ENCODE results near the gene SLX9.

SLX9 gene

GRCh38 chr21:44896561-44897286 lies 43.1 kb upstream of the SLX9 start:
- no peak overlapping the region for H3K9ac ChIP-seq (ENCODE audit: low read length)
- peaks cover 3% of the 10 kb centered on the region for H3K36me3 ChIP-seq (ENCODE audit: insufficient read depth, low read length)
- H3K4me1 ChIP-seq (ENCODE audit: insufficient read depth, low read length), result no peaks in the 10 kb centered on the region
- H3K27ac ChIP-seq (ENCODE audit: low read depth, low read length), result no peak overlapping the region
- H3K9me3 ChIP-seq (ENCODE audit: low read length), result no peaks in the 10 kb centered on the region
- no peak overlapping the region for H3K4me3 ChIP-seq (ENCODE audit: low read depth in 1 of 2, low read length in 2 of 2)
- peaks cover 0 to 3% of the 10 kb centered on the region in 2 donors for H3K27me3 ChIP-seq (ENCODE audit: control insufficient read depth in 1 of 2, insufficient read depth in 2 of 2, low read length in 2 of 2)

- Histone ChIP-seq H3K27ac (ENCODE audit: low read depth, low read length) (no peak overlapping the region), H3K36me3 (ENCODE audit: insufficient read depth, low read length) (peaks cover 7% of the 10 kb centered on the region)
Observed at GRCh38 chr21:44897326-44898010, 42.4 kb upstream of the SLX9 start.

GRCh38 chr21:44898011-44898488 lies 41.8 kb upstream of the SLX9 start:
- Histone ChIP-seq H3K9ac (ENCODE audit: low read length) (no peak overlapping the region), H3K4me3 (ENCODE audit: low read depth in 1 of 2, low read length in 2 of 2) (no peak overlapping the region), H3K9me3 (ENCODE audit: low read length) (no peaks in the 10 kb centered on the region), H3K27me3 (ENCODE audit: control insufficient read depth in 1 of 2, insufficient read depth in 2 of 2, low read length in 2 of 2) (no peaks in the 10 kb centered on the region), H3K36me3 (ENCODE audit: insufficient read depth, low read length) (peaks cover 12% of the 10 kb centered on the region), H3K27ac (ENCODE audit: low read depth, low read length) (no peak overlapping the region), H3K4me1 (ENCODE audit: insufficient read depth, low read length) (no peaks in the 10 kb centered on the region)

More at GRCh38 chr21:44897326-44898010, 42.4 kb upstream of the SLX9 start:
- H3K9me3 ChIP-seq (ENCODE audit: low read length), result no peaks in the 10 kb centered on the region
- H3K4me3 ChIP-seq (ENCODE audit: low read depth in 1 of 2, low read length in 2 of 2), result no peak overlapping the region
- no peak overlapping the region for H3K9ac ChIP-seq (ENCODE audit: low read length)
- no peaks in the 10 kb centered on the region for H3K4me1 ChIP-seq (ENCODE audit: insufficient read depth, low read length)
- no peaks in the 10 kb centered on the region for H3K27me3 ChIP-seq (ENCODE audit: control insufficient read depth in 1 of 2, insufficient read depth in 2 of 2, low read length in 2 of 2)

GRCh38 chr21:44898851-44899767 lies 40.7 kb upstream of the SLX9 start:
- Histone ChIP-seq H3K4me3 (ENCODE audit: low read depth in 1 of 2, low read length in 2 of 2) (no peak overlapping the region), H3K4me1 (ENCODE audit: insufficient read depth, low read length) (no peaks in the 10 kb centered on the region), H3K27me3 (ENCODE audit: control insufficient read depth in 1 of 2, insufficient read depth in 2 of 2, low read length in 2 of 2) (no peaks in the 10 kb centered on the region), H3K9ac (ENCODE audit: low read length) (no peak overlapping the region), H3K36me3 (ENCODE audit: insufficient read depth, low read length) (peaks cover 12% of the 10 kb centered on the region), H3K27ac (ENCODE audit: low read depth, low read length) (no peak overlapping the region), H3K9me3 (ENCODE audit: low read length) (no peaks in the 10 kb centered on the region)

GRCh38 chr21:44899768-44900558 lies 39.9 kb upstream of the SLX9 start:
- Histone ChIP-seq H3K9ac (ENCODE audit: low read length) (no peak overlapping the region), H3K36me3 (ENCODE audit: insufficient read depth, low read length) (peaks cover 12% of the 10 kb centered on the region), H3K27me3 (ENCODE audit: control insufficient read depth in 1 of 2, insufficient read depth in 2 of 2, low read length in 2 of 2) (no peaks in the 10 kb centered on the region), H3K4me3 (ENCODE audit: low read depth in 1 of 2, low read length in 2 of 2) (no peak overlapping the region), H3K4me1 (ENCODE audit: insufficient read depth, low read length) (no peaks in the 10 kb centered on the region), H3K9me3 (ENCODE audit: low read length) (no peaks in the 10 kb centered on the region), H3K27ac (ENCODE audit: low read depth, low read length) (no peak overlapping the region)

GRCh38 chr21:44900559-44901251 lies 39.1 kb upstream of the SLX9 start:
- Histone ChIP-seq H3K9me3 (ENCODE audit: low read length) (no peaks in the 10 kb centered on the region), H3K27me3 (ENCODE audit: control insufficient read depth in 1 of 2, insufficient read depth in 2 of 2, low read length in 2 of 2) (no peaks in the 10 kb centered on the region), H3K9ac (ENCODE audit: low read length) (no peak overlapping the region), H3K36me3 (ENCODE audit: insufficient read depth, low read length) (peaks cover 12% of the 10 kb centered on the region), H3K4me1 (ENCODE audit: insufficient read depth, low read length) (no peaks in the 10 kb centered on the region), H3K4me3 (ENCODE audit: low read depth in 1 of 2, low read length in 2 of 2) (no peak overlapping the region), H3K27ac (ENCODE audit: low read depth, low read length) (no peak overlapping the region)

GRCh38 chr21:44901391-44902074 lies 38.3 kb upstream of the SLX9 start:
- H3K36me3 ChIP-seq (ENCODE audit: insufficient read depth, low read length), result peaks cover 12% of the 10 kb centered on the region
- H3K27me3 ChIP-seq (ENCODE audit: control insufficient read depth in 1 of 2, insufficient read depth in 2 of 2, low read length in 2 of 2), result no peaks in the 10 kb centered on the region
- no peak overlapping the region for H3K4me3 ChIP-seq (ENCODE audit: low read depth in 1 of 2, low read length in 2 of 2)
- no peak overlapping the region for H3K27ac ChIP-seq (ENCODE audit: low read depth, low read length)
- H3K9me3 ChIP-seq (ENCODE audit: low read length), result no peaks in the 10 kb centered on the region
- no peak overlapping the region for H3K9ac ChIP-seq (ENCODE audit: low read length)
- peaks cover 4% of the 10 kb centered on the region for H3K4me1 ChIP-seq (ENCODE audit: insufficient read depth, low read length)

GRCh38 chr21:44902268-44903049 lies 37.4 kb upstream of the SLX9 start:
- H3K9ac ChIP-seq (ENCODE audit: low read length), result no peak overlapping the region
- H3K36me3 ChIP-seq (ENCODE audit: insufficient read depth, low read length), result peaks cover 12% of the 10 kb centered on the region
- H3K27me3 ChIP-seq (ENCODE audit: control insufficient read depth in 1 of 2, insufficient read depth in 2 of 2, low read length in 2 of 2), result no peaks in the 10 kb centered on the region
- no peaks in the 10 kb centered on the region for H3K9me3 ChIP-seq (ENCODE audit: low read length)
- peaks cover 13% of the 10 kb centered on the region for H3K4me1 ChIP-seq (ENCODE audit: insufficient read depth, low read length)
- H3K4me3 ChIP-seq (ENCODE audit: low read depth in 1 of 2, low read length in 2 of 2), result no peak overlapping the region
- no peak overlapping the region for H3K27ac ChIP-seq (ENCODE audit: low read depth, low read length)

- Histone ChIP-seq H3K27me3 (ENCODE audit: control insufficient read depth in 1 of 2, insufficient read depth in 2 of 2, low read length in 2 of 2) (no peaks in the 10 kb centered on the region), H3K27ac (ENCODE audit: low read depth, low read length) (no peak overlapping the region), H3K9ac (ENCODE audit: low read length) (no peak overlapping the region), H3K36me3 (ENCODE audit: insufficient read depth, low read length) (peaks cover 12% of the 10 kb centered on the region), H3K9me3 (ENCODE audit: low read length) (no peaks in the 10 kb centered on the region), H3K4me3 (ENCODE audit: low read depth in 1 of 2, low read length in 2 of 2) (no peak overlapping the region), H3K4me1 (ENCODE audit: insufficient read depth, low read length) (peaks cover 18% of the 10 kb centered on the region)
Observed at GRCh38 chr21:44903050-44903685, 36.7 kb upstream of the SLX9 start.
